Breast epithelium (tissue), 3 donors: Measurements from ENCODE around the gene CCDC183.
"Not testable (repeated sequence)": the region's sequence is repeated elsewhere in the genome, so short reads cannot be mapped to it uniquely, and the experiment has no call there.

Experiments
- POLR2AphosphoS5 ChIP-seq, 3 donors: sonication (generic); formaldehyde crosslinking; IDR thresholded peaks; one replicate each; pipeline ENCODE4 v1.6.1; 2017; ENCODE audit warnings: antibody characterized with exemption in 3 of 3
- TF ChIP-seq, protein P1 (sequence below), 3 donors: fragments of 450-650 bp; IDR thresholded peaks; one replicate each; pipeline ENCODE4 v1.5.1; 2016 to 2017; ENCODE audit warnings: antibody characterized with exemption in 3 of 3, mild to moderate bottlenecking in 3 of 3, moderate library complexity in 3 of 3

DNA sequence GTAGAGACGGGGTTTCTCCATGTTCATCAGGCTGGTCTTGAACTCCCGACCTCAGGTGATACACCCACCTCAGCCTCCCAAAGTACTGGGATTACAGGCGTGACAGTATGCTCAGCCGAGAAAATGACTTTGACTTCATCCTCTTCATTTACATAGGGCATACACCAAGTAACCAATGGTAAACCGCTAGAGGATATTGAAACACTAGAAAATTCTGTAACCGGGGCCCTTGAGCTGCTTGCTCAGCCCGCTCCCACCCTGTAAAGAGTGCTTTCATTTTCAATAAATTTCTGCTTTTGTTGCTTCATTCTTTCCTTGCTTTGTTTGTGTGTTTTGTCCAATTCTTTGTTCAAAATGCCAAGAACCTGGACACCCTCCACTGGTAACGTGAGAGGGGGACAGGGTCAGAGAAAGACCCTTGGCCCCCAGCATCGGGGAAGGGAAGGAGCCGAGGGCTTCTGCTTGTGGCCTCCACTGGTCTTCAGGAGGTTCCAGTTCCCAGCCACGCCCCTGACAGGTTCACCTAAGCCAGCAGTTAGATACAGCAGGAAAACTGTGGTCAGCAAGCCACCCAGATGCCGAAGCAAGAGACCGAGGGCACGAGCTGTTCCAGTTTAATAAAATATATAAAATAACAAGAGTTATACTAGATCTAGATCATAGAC is 30.3 kb upstream of the CCDC183 start:
- TF ChIP-seq, protein P1, sequence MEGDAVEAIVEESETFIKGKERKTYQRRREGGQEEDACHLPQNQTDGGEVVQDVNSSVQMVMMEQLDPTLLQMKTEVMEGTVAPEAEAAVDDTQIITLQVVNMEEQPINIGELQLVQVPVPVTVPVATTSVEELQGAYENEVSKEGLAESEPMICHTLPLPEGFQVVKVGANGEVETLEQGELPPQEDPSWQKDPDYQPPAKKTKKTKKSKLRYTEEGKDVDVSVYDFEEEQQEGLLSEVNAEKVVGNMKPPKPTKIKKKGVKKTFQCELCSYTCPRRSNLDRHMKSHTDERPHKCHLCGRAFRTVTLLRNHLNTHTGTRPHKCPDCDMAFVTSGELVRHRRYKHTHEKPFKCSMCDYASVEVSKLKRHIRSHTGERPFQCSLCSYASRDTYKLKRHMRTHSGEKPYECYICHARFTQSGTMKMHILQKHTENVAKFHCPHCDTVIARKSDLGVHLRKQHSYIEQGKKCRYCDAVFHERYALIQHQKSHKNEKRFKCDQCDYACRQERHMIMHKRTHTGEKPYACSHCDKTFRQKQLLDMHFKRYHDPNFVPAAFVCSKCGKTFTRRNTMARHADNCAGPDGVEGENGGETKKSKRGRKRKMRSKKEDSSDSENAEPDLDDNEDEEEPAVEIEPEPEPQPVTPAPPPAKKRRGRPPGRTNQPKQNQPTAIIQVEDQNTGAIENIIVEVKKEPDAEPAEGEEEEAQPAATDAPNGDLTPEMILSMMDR (IDR thresholded peaks at IDR 0.05), result not testable (repeated sequence)
- not testable (repeated sequence) for TF ChIP-seq POLR2AphosphoS5 (IDR thresholded peaks at IDR 0.05)
